B cell (primary cell): ENCODE data around the gene TMEM232. TPM values are rescaled to one million over a fixed set of nuclear protein-coding genes. Genes with fewer than 3 reads are reported as not detected.

Source experiments
- ATAC-seq: fragments of 200-7000 bp; cut with Tn5 transposase; one replicate; pipeline ENCODE4 v1.10.0; 2021; ENCODE audit warnings: low read depth, mild to moderate bottlenecking, moderate number of reproducible peaks, moderate library complexity
- CTCF ChIA-PET: fragments of 350-600 bp; sonication (Branson Sonifier 250); formaldehyde crosslinking; loops from one replicate; lab custom pipeline; 2021; ENCODE audit warnings: antibody characterized with exemption, inconsistent platforms; lab: Charles Lee
- POLR2A ChIA-PET: fragments of 350-600 bp; sonication (Branson Sonifier 250); formaldehyde crosslinking; loops from one replicate; lab custom pipeline; 2021; ENCODE audit warnings: antibody characterized with exemption; lab: Charles Lee
- DNase-seq: peaks from one replicate; pipeline ENCODE4 v3.0.0; 2013
- H2AFZ ChIP-seq: 2 replicates; pipeline ENCODE4 v1.6.1; 2012; ENCODE audit warnings: mild to moderate bottlenecking, low read depth, low read length; ENCODE audit not compliant: insufficient read depth, poor library complexity, severe bottlenecking
- H3K27ac ChIP-seq, 2 donors: 1 replicate in 1 of 2; 2 replicates in 1 of 2; pipeline ENCODE4 v1.5.1; 2012 to 2013; ENCODE audit warnings: low read length in 2 of 2, mild to moderate bottlenecking in 2 of 2, moderate library complexity in 1 of 2
- H3K27me3 ChIP-seq, 4 experiments: fragments of 200-600 bp in 1 of 4; sonication (generic) in 1 of 4; replicated peaks in 1 of 4; 1 replicate in 2 of 4; 2 replicates in 2 of 4; pipeline versions ENCODE4 v1.6.1 to v1.7.0; 2013 to 2016; ENCODE audit warnings: low read length in 3 of 4, mild to moderate bottlenecking in 2 of 4, mixed read lengths in 1 of 4, moderate library complexity in 1 of 4; ENCODE audit not compliant: insufficient read depth in 4 of 4, control insufficient read depth in 3 of 4; ENCODE audit errors: control extremely low read depth in 1 of 4
- H3K36me3 ChIP-seq, 2 experiments: replicated peaks in 1 of 2; 1 replicate in 1 of 2; 2 replicates in 1 of 2; pipeline versions ENCODE4 v1.6.1 to v1.7.1; 2013; ENCODE audit warnings: low read length in 1 of 2; ENCODE audit not compliant: insufficient read depth in 2 of 2, control insufficient read depth in 1 of 2; ENCODE audit errors: control extremely low read depth in 1 of 2, extremely low read depth in 1 of 2
- H3K4me1 ChIP-seq, 2 donors: fragments of 200-600 bp in 1 of 2; sonication (generic) in 1 of 2; 1 replicate in 1 of 2; 2 replicates in 1 of 2; pipeline versions ENCODE4 v1.5.1 to v1.6.1; 2013 to 2017; ENCODE audit warnings: low read length in 2 of 2; ENCODE audit not compliant: control insufficient read depth in 2 of 2, insufficient read depth in 2 of 2
- H3K4me2 ChIP-seq: replicated peaks from 2 replicates; pipeline ENCODE3; 2012; ENCODE audit warnings: mild to moderate bottlenecking, low read depth, low read length; ENCODE audit not compliant: poor library complexity, severe bottlenecking
- H3K4me3 ChIP-seq, 5 experiments: fragments of 200-600 bp in 1 of 5; sonication (generic) in 1 of 5; 1 replicate in 3 of 5; 2 replicates in 2 of 5; pipeline versions ENCODE4 v1.5.1 to v1.7.0; 2011 to 2016; ENCODE audit warnings: low read length in 4 of 5, mild to moderate bottlenecking in 4 of 5, low read depth in 2 of 5, control low read depth in 1 of 5, moderate library complexity in 1 of 5; ENCODE audit not compliant: insufficient read depth in 1 of 5; ENCODE audit errors: control extremely low read depth in 1 of 5, extremely low read depth in 1 of 5
- H3K79me2 ChIP-seq: fragments of 200-600 bp; sonication (generic); one replicate; pipeline ENCODE4 v1.6.0; 2016; ENCODE audit warnings: low read length; ENCODE audit not compliant: control insufficient read depth, insufficient read depth
- H3K9ac ChIP-seq: fragments of 200-600 bp; sonication (generic); 2 replicates; pipeline ENCODE4 v1.6.1; 2017; ENCODE audit warnings: mild to moderate bottlenecking, low read length, moderate library complexity
- H3K9me3 ChIP-seq, 3 donors: one replicate each; pipeline versions ENCODE4 v1.6.1 to v1.7.1; 2013; ENCODE audit warnings: low read length in 2 of 3; ENCODE audit not compliant: control insufficient read depth in 2 of 3, insufficient read depth in 1 of 3; ENCODE audit errors: control extremely low read depth in 1 of 3
- H4K20me1 ChIP-seq: 2 replicates; pipeline ENCODE4 v1.6.0; 2012; ENCODE audit warnings: mild to moderate bottlenecking, low read length; ENCODE audit not compliant: insufficient read depth, control insufficient read depth, poor library complexity, severe bottlenecking
- H3K27ac Mint-ChIP-seq: one replicate; pipeline ENCODE4 v1.8.0; 2021; ENCODE audit warnings: mixed read lengths
- H3K27me3 Mint-ChIP-seq: one replicate; pipeline ENCODE4 v1.8.0; 2021; ENCODE audit warnings: mixed read lengths
- H3K4me1 Mint-ChIP-seq: one replicate; pipeline ENCODE4 v1.8.0; 2021; ENCODE audit warnings: mixed read lengths
- H3K4me3 Mint-ChIP-seq: one replicate; pipeline ENCODE4 v1.8.0; 2021; ENCODE audit warnings: mixed read lengths
- H3K9me3 Mint-ChIP-seq: one replicate; pipeline ENCODE4 v1.8.0; 2022; ENCODE audit warnings: mixed read lengths; ENCODE audit not compliant: insufficient read depth
- EZH2 ChIP-seq: IDR thresholded peaks from 2 replicates; pipeline ENCODE4 v1.6.1; 2012; ENCODE audit warnings: borderline replicate concordance, low read depth, mild to moderate bottlenecking, moderate library complexity, low read length; ENCODE audit not compliant: insufficient read depth, poor library complexity, severe bottlenecking
- WGBS: methylation state at CpG from one replicate; pipeline ENCODE4 v1.1.5; 2013; ENCODE audit warnings: missing lambda C conversion rate; ENCODE audit not compliant: insufficient coverage; 5-methylcytosine and 5-hydroxymethylcytosine counted together
- intact Hi-C: fragments of 100-400 bp; cut with micrococcal nuclease; formaldehyde crosslinking; loops from one replicate; pipeline ENCODE4 v1.10.0; 2022
- polyA plus RNA-seq: library from polyadenylated mRNA; depleted of rRNA; stranded (reverse); fragments of >200 nt; gene quantifications from 2 replicates; pipeline ENCODE4 v1.2.3, GENCODE V29; 2012
- total RNA-seq, 2 donors: library from RNA; stranded (reverse); fragments of 120-200 nt in 1 of 2; gene quantifications; 1 replicate in 1 of 2; 2 replicates in 1 of 2; pipeline versions ENCODE4 v1.2.3 to v1.2.4, GENCODE V29; 2013 to 2022
- TF ChIP-seq, protein P1 (sequence below): fragments of 200-600 bp; IDR thresholded peaks from one replicate; pipeline ENCODE4 v1.8.0; 2022; ENCODE audit warnings: antibody characterized with exemption, mild to moderate bottlenecking

The TMEM232 gene
- total and polyA plus RNA-seq, 2 donors (not counting 1 experiment from before 2014, with no cell fraction given) = 0.49 to 2.9 TPM

DNA sequence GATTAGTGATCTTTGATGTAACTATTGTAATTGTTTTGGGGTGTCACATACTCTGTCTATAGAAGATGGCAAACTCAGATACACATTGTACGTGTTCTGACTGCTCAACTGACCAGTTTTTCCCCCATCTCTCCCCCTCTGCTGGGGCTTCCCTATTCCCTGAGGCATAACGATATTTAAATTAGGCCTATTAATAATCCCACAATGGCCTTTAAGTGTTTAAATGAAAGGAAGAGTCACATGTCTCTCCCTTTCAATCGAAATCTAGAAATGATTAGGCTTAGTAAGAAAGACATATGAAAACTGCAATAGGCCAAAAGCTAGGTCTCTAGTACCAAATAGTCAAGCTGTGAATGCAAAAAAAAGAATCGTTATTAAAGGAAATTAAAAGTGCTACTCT is 265.6 kb downstream of the TMEM232 start:
- no peaks in the 10 kb centered on the region for H3K36me3 ChIP-seq
- intact Hi-C loops = no loop called here
- H3K4me2 ChIP-seq = no peak overlapping the region
- Mint-ChIP-seq H3K4me3 (no peak overlapping the region), H3K4me1 (no peaks in the 10 kb centered on the region), H3K27me3 (no peaks in the 10 kb centered on the region), H3K9me3 (no peaks in the 10 kb centered on the region), H3K27ac (no peak overlapping the region)
- no peak for ATAC-seq
- no peak for DNase-seq
- H2AFZ ChIP-seq = no peak overlapping the region
- no peaks in the 10 kb centered on the region for H4K20me1 ChIP-seq
- no peaks in the 10 kb centered on the region for H3K4me1 ChIP-seq
- no peak for TF ChIP-seq EZH2
- TF ChIP-seq, protein P1, sequence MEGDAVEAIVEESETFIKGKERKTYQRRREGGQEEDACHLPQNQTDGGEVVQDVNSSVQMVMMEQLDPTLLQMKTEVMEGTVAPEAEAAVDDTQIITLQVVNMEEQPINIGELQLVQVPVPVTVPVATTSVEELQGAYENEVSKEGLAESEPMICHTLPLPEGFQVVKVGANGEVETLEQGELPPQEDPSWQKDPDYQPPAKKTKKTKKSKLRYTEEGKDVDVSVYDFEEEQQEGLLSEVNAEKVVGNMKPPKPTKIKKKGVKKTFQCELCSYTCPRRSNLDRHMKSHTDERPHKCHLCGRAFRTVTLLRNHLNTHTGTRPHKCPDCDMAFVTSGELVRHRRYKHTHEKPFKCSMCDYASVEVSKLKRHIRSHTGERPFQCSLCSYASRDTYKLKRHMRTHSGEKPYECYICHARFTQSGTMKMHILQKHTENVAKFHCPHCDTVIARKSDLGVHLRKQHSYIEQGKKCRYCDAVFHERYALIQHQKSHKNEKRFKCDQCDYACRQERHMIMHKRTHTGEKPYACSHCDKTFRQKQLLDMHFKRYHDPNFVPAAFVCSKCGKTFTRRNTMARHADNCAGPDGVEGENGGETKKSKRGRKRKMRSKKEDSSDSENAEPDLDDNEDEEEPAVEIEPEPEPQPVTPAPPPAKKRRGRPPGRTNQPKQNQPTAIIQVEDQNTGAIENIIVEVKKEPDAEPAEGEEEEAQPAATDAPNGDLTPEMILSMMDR = no peak
- H3K79me2 ChIP-seq = no peaks in the 10 kb centered on the region
- no peaks in the 10 kb centered on the region for H3K27me3 ChIP-seq
- no peak overlapping the region for H3K27ac ChIP-seq
- no CpG with 5 or more reads among the region's 4 CpGs for WGBS
- ChIA-PET CTCF (no interaction called here), POLR2A (no interaction called here)
- no peak overlapping the region for H3K4me3 ChIP-seq
- H3K9me3 ChIP-seq = peaks cover 0 to 2% (median 0%) of the 10 kb centered on the region in 3 donors
- no peak overlapping the region for H3K9ac ChIP-seq

DNA sequence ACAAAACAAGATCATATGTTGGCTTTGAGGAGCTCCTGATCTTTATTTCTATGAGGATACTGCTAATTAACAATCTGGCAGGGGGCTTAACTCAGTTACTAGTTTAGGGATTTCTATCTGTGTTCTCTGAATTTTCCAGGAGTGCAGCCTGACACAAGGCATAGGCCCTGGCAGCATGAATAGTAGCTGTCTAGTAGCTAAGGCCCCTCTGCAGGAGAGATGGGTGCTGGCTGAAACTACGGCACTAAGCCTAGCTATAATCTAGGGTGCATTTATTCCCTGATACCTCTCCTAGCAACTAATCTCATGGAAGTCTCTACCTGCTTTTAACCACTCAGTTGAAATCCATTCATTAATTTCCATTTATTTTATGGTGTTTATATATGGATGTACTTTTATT is 268.2 kb downstream of the TMEM232 start:
- H3K27me3 ChIP-seq = no peaks in the 10 kb centered on the region
- no peak for ATAC-seq
- no peak overlapping the region for H3K9ac ChIP-seq
- no peaks in the 10 kb centered on the region for H3K4me1 ChIP-seq
- no peak overlapping the region for H2AFZ ChIP-seq
- intact Hi-C loops = no loop called here
- CTCF ChIA-PET = no interaction called here
- no peak for DNase-seq
- no peak overlapping the region for H3K4me2 ChIP-seq
- H3K27me3 Mint-ChIP-seq = no peaks in the 10 kb centered on the region
- no CpG with 5 or more reads among the region's 1 CpG for WGBS
- H3K4me3 Mint-ChIP-seq = no peak overlapping the region
- no peaks in the 10 kb centered on the region for H3K4me1 Mint-ChIP-seq
- no peak for TF ChIP-seq EZH2
- TF ChIP-seq, protein P1 = no peak
- no peak overlapping the region for H3K27ac Mint-ChIP-seq
- no peak overlapping the region for H3K27ac ChIP-seq
- H4K20me1 ChIP-seq = no peaks in the 10 kb centered on the region
- H3K9me3 ChIP-seq = no peaks in the 10 kb centered on the region
- no peaks in the 10 kb centered on the region for H3K9me3 Mint-ChIP-seq
- H3K36me3 ChIP-seq = no peaks in the 10 kb centered on the region
- POLR2A ChIA-PET = no interaction called here
- no peak overlapping the region for H3K4me3 ChIP-seq
- H3K79me2 ChIP-seq = no peaks in the 10 kb centered on the region
